ENCODE results near the gene PPIA. TPM values are rescaled to one million over a fixed set of nuclear protein-coding genes. Genes with fewer than 3 reads are reported as not detected.

The PPIA gene
- total RNA-seq, 1 experiment from 2014 or later = 3,047 TPM

DNA sequence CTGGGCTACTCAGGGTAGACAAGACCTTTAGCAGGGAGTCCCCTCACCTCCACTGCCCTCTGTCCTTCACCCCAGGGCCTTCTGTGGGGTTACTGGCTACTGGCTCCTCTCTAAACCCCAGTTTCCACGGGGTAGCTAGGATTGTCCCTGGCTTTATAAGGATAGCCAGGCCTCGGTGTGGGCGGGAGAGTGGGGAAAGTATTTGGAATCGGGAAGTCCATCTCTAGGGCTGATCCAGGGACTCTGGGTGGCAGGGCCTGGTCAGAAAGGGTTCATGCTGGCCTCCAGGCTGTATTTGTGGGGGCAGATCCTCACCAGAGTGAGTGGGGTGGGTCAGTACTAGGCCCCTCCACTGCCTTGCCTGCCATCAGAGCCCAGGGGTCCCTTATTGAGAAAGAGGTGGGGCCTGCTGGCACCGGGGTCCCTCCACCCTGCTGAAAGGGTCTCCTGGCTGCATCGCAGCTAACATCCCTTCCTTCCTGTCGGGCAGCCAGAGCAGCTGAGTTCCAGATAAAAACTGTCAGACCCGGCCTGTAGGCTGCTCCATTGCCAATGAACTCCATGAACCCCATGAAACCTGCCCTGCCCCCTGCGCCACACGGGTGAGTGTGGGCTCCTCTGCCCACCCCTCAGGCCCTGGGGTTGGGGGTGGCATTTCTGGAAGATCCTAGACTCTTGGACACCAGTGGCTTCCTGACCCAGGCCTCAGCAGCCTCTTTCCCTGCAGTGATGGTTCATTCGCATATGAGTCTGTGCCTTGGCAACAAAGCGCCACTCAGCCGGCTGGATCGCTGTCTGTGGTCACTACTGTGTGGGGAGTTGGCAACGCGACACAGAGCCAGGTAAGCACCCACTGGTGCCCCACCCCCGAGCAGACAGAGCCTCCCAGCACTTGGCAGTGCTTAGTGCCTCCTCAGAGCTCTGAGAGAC, 40.5 kb upstream of the PPIA start:
- no peak for DNase-seq (ENCODE audit: low spot score)
- no peak for TF ChIP-seq CTCF (conservative IDR thresholded peaks at IDR 0.05; ENCODE audit: low read depth, low read length)
- TF ChIP-seq EZH2 (IDR thresholded peaks at IDR 0.05; ENCODE audit: borderline replicate concordance, low read depth, low read length, poor library complexity, severe bottlenecking) = no peak
- H3K9me3 ChIP-seq (ENCODE audit: low read depth, low read length, poor library complexity, severe bottlenecking) = no peaks in the 10 kb centered on the region
- peaks cover 16% of the 10 kb centered on the region for H3K36me3 ChIP-seq (ENCODE audit: insufficient read depth, low read length, poor library complexity, severe bottlenecking)
- H3K4me3 ChIP-seq (ENCODE audit: low read depth, low read length, poor library complexity, severe bottlenecking) = no peak overlapping the region
- H3K4me1 ChIP-seq (ENCODE audit: insufficient read depth, low read length, poor library complexity, severe bottlenecking) = no peaks in the 10 kb centered on the region
- intact Hi-C loops (cut with micrococcal nuclease; ENCODE audit: unreplicated experiment) = no loop called here
- no peaks in the 10 kb centered on the region for H3K27me3 ChIP-seq (replicated peaks; ENCODE audit: insufficient read depth, low read depth, low read length, poor library complexity)
- ChIA-PET POLR2A (ENCODE audit: low non-redundant PET) (no interaction called here), CTCF (interaction anchor here (0.5 kb wide), 1 partner anchor 123 kb away, joined by 5 read pairs; no protein-coding TSS in a partner anchor)
- peak overlapping the region; percentile 8 for H3K27ac ChIP-seq (ENCODE audit: low read depth, low read length, poor library complexity, severe bottlenecking)
- BruUV-seq (replicated peaks) = no TSS peak

DNA sequence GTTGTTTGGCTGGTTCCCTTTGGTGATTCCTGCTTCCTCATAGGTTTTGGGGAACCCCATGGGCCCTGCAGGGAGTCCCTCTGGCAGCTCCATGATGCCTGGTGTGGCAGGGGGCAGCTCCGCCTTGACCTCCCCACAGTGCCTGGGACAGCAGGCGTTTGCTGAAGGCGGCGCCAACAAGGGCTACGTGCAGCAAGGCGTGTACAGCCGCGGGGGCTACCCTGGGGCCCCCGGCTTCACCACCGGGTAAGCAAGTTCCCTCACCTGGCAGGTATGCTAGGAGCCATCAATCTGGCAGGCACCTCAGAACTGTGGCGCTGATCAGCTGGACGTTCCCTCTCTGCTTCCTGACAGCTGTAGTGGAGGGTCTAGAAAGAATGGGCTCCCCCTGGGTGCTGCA, 39.6 kb upstream of the PPIA start:
- H3K9me3 ChIP-seq (ENCODE audit: low read depth, low read length, poor library complexity, severe bottlenecking) = no peaks in the 10 kb centered on the region
- H3K27ac ChIP-seq (ENCODE audit: low read depth, low read length, poor library complexity, severe bottlenecking) = no peak overlapping the region
- CTCF ChIA-PET = no interaction called here
- H3K4me1 ChIP-seq (ENCODE audit: insufficient read depth, low read length, poor library complexity, severe bottlenecking) = no peaks in the 10 kb centered on the region
- no peak for TF ChIP-seq EZH2 (IDR thresholded peaks at IDR 0.05; ENCODE audit: borderline replicate concordance, low read depth, low read length, poor library complexity, severe bottlenecking)
- TF ChIP-seq CTCF (conservative IDR thresholded peaks at IDR 0.05; ENCODE audit: low read depth, low read length) = no peak
- BruUV-seq (replicated peaks) = no TSS peak
- intact Hi-C loops (cut with micrococcal nuclease; ENCODE audit: unreplicated experiment) = no loop called here
- H3K4me3 ChIP-seq (ENCODE audit: low read depth, low read length, poor library complexity, severe bottlenecking) = no peak overlapping the region
- H3K27me3 ChIP-seq (replicated peaks; ENCODE audit: insufficient read depth, low read depth, low read length, poor library complexity) = no peaks in the 10 kb centered on the region
- POLR2A ChIA-PET (ENCODE audit: low non-redundant PET) = no interaction called here
- no peak for DNase-seq (ENCODE audit: low spot score)
- H3K36me3 ChIP-seq (ENCODE audit: insufficient read depth, low read length, poor library complexity, severe bottlenecking) = peaks cover 23% of the 10 kb centered on the region

- TF ChIP-seq CTCF (conservative IDR thresholded peaks at IDR 0.05; ENCODE audit: low read depth, low read length) (no peak), EZH2 (IDR thresholded peaks at IDR 0.05; ENCODE audit: borderline replicate concordance, low read depth, low read length, poor library complexity, severe bottlenecking) (no peak)
- POLR2A ChIA-PET (ENCODE audit: low non-redundant PET) = no interaction called here
- intact Hi-C loops (cut with micrococcal nuclease; ENCODE audit: unreplicated experiment) = no loop called here
Observed at GRCh38 chr7:44757311-44757710, 39.2 kb upstream of the PPIA start.

More at GRCh38 chr7:44757311-44757710, 39.2 kb upstream of the PPIA start:
- Histone ChIP-seq H3K9me3 (ENCODE audit: low read depth, low read length, poor library complexity, severe bottlenecking) (no peaks in the 10 kb centered on the region), H3K27ac (ENCODE audit: low read depth, low read length, poor library complexity, severe bottlenecking) (no peak overlapping the region), H3K36me3 (ENCODE audit: insufficient read depth, low read length, poor library complexity, severe bottlenecking) (peaks cover 24% of the 10 kb centered on the region), H3K4me1 (ENCODE audit: insufficient read depth, low read length, poor library complexity, severe bottlenecking) (no peaks in the 10 kb centered on the region), H3K4me3 (ENCODE audit: low read depth, low read length, poor library complexity, severe bottlenecking) (no peak overlapping the region), H3K27me3 (replicated peaks; ENCODE audit: insufficient read depth, low read depth, low read length, poor library complexity) (no peaks in the 10 kb centered on the region)
- CTCF ChIA-PET = no interaction called here
- DNase-seq (ENCODE audit: low spot score) = peak; percentile 50
- BruUV-seq (replicated peaks) = no TSS peak
